KMS-11 (cell line): Measurements from ENCODE around the gene VSTM4.

Experiments
- H2AFZ ChIP-seq: fragments of 200-600 bp; sonication (generic); 2 replicates; pipeline ENCODE4 v1.6.1; 2016; ENCODE audit warnings: antibody characterized with exemption, mixed run types, low read depth
- H3K27ac ChIP-seq: fragments of 200-600 bp; sonication (generic); 2 replicates; pipeline ENCODE4 v1.6.1; 2016; ENCODE audit warnings: mild to moderate bottlenecking, mixed run types
- H3K27me3 ChIP-seq: fragments of 200-600 bp; sonication (generic); 2 replicates; pipeline ENCODE4 v1.6.1; 2017; ENCODE audit warnings: mild to moderate bottlenecking, low read depth, mixed run types, moderate library complexity; ENCODE audit not compliant: insufficient read depth
- H3K36me3 ChIP-seq: fragments of 200-600 bp; sonication (generic); 2 replicates; pipeline ENCODE4 v1.6.1; 2017; ENCODE audit warnings: mild to moderate bottlenecking, mixed run types; ENCODE audit not compliant: insufficient read depth
- H3K4me1 ChIP-seq: fragments of 200-600 bp; sonication (generic); 2 replicates; pipeline ENCODE4 v1.6.1; 2016; ENCODE audit warnings: mild to moderate bottlenecking, low read depth, mixed run types; ENCODE audit not compliant: poor library complexity, severe bottlenecking
- H3K4me2 ChIP-seq: fragments of 200-600 bp; sonication (generic); 2 replicates; pipeline ENCODE4 v1.7.0; 2016; ENCODE audit warnings: mild to moderate bottlenecking, mixed run types
- H3K4me3 ChIP-seq: fragments of 200-600 bp; sonication (generic); IDR thresholded peaks from 2 replicates; pipeline ENCODE4 v1.6.1; 2017; ENCODE audit warnings: low read depth, low read length, mixed read lengths; ENCODE audit not compliant: insufficient read depth
- H3K79me2 ChIP-seq: fragments of 200-600 bp; sonication (generic); 2 replicates; pipeline ENCODE4 v1.6.1; 2016; ENCODE audit warnings: low read depth, mixed run types; ENCODE audit not compliant: insufficient read depth
- H3K9ac ChIP-seq: fragments of 200-600 bp; sonication (generic); 2 replicates; pipeline ENCODE4 v1.6.1; 2016; ENCODE audit warnings: mild to moderate bottlenecking, mixed run types
- H4K20me1 ChIP-seq: fragments of 200-600 bp; sonication (generic); 2 replicates; pipeline ENCODE4 v1.6.1; 2016; ENCODE audit warnings: mild to moderate bottlenecking, mixed run types; ENCODE audit not compliant: insufficient read depth
- CTCF ChIP-seq: fragments of 200-600 bp; sonication (generic); conservative IDR thresholded peaks from 2 replicates; pipeline ENCODE4 v1.6.1; 2017; ENCODE audit warnings: low read depth, mild to moderate bottlenecking, antibody characterized with exemption, low read length, moderate library complexity, mixed read lengths

The VSTM4 gene

DNA sequence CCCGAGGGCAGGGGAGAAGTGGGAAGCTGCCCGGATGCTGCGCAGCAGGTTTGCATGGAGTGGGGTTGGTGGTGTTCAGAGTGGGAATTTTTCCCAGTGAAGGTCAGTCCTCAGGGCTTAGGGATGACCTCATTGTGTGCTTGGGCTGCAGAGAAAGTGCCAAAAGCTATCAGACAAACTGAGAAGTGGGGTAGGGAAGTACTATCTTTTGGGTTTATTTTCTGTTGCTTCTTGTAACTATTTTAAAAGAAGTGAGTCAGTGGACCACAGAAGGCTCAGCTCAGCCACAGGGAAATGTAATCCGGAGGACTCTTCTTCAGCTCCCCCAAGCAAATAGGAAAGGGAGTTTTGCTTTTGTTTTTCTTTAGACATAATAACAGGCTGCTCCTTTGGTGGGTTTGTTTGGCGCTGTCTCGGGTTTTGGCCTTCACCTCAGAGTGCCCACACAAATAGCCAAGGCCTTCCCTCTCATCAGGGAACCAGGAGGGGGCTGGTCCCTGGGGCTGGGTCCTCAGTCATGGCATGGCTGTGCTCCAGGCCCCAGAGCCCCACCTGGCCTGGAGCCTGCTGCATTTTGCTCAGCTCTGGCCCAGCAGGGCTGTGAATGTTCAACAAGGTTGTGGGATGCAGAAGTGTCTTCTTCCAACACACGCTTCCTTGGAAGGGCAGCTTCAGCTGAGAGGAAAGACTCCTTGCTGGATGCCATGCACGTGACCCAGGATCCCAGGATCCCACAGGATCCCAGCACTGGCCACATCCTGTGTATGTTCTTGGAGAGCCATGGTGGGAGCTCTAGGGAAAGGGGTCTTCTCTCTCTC, 23.9 kb upstream of the VSTM4 start:
- Histone ChIP-seq H3K27me3 (no peaks in the 10 kb centered on the region), H3K79me2 (no peaks in the 10 kb centered on the region), H3K36me3 (no peaks in the 10 kb centered on the region), H3K9ac (no peak overlapping the region), H3K4me3 (no peak overlapping the region), H3K27ac (no peak overlapping the region), H3K4me1 (no peaks in the 10 kb centered on the region), H3K4me2 (no peak overlapping the region), H4K20me1 (no peaks in the 10 kb centered on the region), H2AFZ (no peak overlapping the region)
- TF ChIP-seq CTCF = no peak

- Histone ChIP-seq H4K20me1 (no peaks in the 10 kb centered on the region), H3K36me3 (no peaks in the 10 kb centered on the region), H3K27me3 (no peaks in the 10 kb centered on the region), H2AFZ (no peak overlapping the region), H3K4me1 (no peaks in the 10 kb centered on the region), H3K27ac (no peak overlapping the region), H3K4me3 (no peak overlapping the region), H3K79me2 (no peaks in the 10 kb centered on the region), H3K9ac (no peak overlapping the region), H3K4me2 (no peak overlapping the region)
- no peak for TF ChIP-seq CTCF
Observed at GRCh38 chr10:49138361-49138891, 23.1 kb upstream of the VSTM4 start.

GRCh38 chr10:49136525-49136924, 21.2 kb upstream of the VSTM4 start:
- Histone ChIP-seq H3K27ac (no peak overlapping the region), H3K4me3 (no peak overlapping the region), H3K27me3 (no peaks in the 10 kb centered on the region), H3K9ac (no peak overlapping the region), H3K36me3 (no peaks in the 10 kb centered on the region), H3K4me2 (no peak overlapping the region), H4K20me1 (no peaks in the 10 kb centered on the region), H3K4me1 (no peaks in the 10 kb centered on the region), H3K79me2 (no peaks in the 10 kb centered on the region), H2AFZ (no peak overlapping the region)
- no peak for TF ChIP-seq CTCF

DNA sequence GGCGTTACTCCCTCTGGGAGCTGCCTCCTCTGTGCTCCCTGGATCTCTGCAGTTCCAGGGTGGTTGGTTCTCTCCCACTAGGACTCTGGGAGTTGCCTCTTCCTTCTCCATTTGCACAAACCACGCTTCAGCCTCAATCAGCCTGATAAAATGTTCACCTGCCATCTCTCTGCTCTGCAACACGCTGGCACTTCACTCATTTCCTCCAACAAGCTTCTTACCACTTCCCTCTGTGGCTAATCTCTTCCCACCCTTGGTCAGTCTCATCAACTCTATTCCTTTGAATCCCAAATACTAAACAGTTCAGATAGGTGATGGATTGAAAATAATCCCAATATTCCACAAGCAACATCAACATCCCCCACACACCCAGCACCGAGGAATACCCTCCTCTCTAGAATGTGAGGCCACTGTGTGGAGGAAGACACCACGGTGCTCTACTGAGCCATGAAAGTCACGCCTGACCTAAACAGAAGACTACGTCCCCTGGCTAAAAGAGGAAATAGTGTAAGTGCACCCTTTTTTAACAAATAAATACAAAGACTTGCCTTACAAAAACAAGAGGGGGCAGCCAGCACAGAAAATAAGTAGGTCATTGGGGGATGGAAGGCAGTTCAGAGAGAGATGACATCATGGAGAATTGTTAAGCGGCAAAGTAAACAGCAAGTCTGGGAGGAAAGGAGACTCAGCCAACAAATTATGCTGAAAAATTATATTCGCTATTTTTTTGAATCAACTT, 20.4 kb upstream of the VSTM4 start:
- Histone ChIP-seq H2AFZ (no peak overlapping the region), H3K9ac (no peak overlapping the region)

More for the DNA sequence above, 20.4 kb upstream of the VSTM4 start:
- no peaks in the 10 kb centered on the region for H3K36me3 ChIP-seq
- no peak for TF ChIP-seq CTCF
- no peaks in the 10 kb centered on the region for H3K27me3 ChIP-seq
- H3K4me1 ChIP-seq = no peaks in the 10 kb centered on the region
- H4K20me1 ChIP-seq = no peaks in the 10 kb centered on the region
- H3K27ac ChIP-seq = no peak overlapping the region
- no peak overlapping the region for H3K4me2 ChIP-seq
- H3K4me3 ChIP-seq = no peak overlapping the region
- H3K79me2 ChIP-seq = no peaks in the 10 kb centered on the region
